ENCODE measurements around the gene CPSF3. TPM values are rescaled to one million over a fixed set of nuclear protein-coding genes. Genes with fewer than 3 reads are reported as not detected.

Gene CPSF3
- total and polyA plus RNA-seq, 2 of the 13 experiments (the other 11 are each of a cell fraction or from before 2014, with no cell fraction given), result 19.8 to 93.0 TPM

DNA sequence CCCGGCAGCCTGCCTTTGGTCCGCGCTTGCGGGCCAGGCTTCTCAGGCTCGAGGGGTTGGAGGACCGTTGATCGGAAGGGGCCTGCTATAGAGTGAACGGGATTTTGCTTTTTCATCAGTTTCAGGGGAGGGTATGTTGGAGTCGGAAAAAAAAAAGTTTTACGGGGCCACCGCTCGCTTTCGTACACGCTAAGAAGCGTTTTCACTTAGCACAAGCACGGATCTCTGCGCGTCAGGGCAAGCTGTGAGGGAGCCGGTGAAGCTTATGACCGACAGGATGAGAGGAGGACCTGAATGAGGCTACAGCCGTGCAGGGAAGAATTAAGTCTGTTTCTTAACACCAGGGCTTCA, 443 bp downstream of the CPSF3 start (continued):
- TF ChIP-seq, protein P1, sequence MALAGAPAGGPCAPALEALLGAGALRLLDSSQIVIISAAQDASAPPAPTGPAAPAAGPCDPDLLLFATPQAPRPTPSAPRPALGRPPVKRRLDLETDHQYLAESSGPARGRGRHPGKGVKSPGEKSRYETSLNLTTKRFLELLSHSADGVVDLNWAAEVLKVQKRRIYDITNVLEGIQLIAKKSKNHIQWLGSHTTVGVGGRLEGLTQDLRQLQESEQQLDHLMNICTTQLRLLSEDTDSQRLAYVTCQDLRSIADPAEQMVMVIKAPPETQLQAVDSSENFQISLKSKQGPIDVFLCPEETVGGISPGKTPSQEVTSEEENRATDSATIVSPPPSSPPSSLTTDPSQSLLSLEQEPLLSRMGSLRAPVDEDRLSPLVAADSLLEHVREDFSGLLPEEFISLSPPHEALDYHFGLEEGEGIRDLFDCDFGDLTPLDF (CRISPR knock-in tag; IDR thresholded peaks at IDR 0.05), result no peak
- no peak for TF ChIP-seq YY1 (IDR thresholded peaks at IDR 0.05; ENCODE audit: insufficient read depth, insufficient replicate concordance, low read depth, low read length)
- TF ChIP-seq NFKB2 (CRISPR knock-in tag; IDR thresholded peaks at IDR 0.05; ENCODE audit: borderline replicate concordance), result no peak
- TF ChIP-seq, protein P2, sequence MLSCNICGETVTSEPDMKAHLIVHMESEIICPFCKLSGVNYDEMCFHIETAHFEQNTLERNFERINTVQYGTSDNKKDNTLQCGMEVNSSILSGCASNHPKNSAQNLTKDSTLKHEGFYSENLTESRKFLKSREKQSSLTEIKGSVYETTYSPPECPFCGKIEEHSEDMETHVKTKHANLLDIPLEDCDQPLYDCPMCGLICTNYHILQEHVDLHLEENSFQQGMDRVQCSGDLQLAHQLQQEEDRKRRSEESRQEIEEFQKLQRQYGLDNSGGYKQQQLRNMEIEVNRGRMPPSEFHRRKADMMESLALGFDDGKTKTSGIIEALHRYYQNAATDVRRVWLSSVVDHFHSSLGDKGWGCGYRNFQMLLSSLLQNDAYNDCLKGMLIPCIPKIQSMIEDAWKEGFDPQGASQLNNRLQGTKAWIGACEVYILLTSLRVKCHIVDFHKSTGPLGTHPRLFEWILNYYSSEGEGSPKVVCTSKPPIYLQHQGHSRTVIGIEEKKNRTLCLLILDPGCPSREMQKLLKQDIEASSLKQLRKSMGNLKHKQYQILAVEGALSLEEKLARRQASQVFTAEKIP (CRISPR knock-in tag; IDR thresholded peaks at IDR 0.05; ENCODE audit: borderline replicate concordance), result no peak
- TF ChIP-seq, protein P3, sequence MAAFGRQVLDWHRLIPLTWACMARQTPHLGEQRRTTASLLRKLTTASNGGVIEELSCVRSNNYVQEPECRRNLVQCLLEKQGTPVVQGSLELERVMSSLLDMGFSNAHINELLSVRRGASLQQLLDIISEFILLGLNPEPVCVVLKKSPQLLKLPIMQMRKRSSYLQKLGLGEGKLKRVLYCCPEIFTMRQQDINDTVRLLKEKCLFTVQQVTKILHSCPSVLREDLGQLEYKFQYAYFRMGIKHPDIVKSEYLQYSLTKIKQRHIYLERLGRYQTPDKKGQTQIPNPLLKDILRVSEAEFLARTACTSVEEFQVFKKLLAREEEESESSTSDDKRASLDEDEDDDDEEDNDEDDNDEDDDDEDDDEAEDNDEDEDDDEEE (CRISPR knock-in tag; IDR thresholded peaks at IDR 0.05), result peak; percentile 43; the same call in 1 of the 2 replicates
- TF ChIP-seq ZNF33A (CRISPR knock-in tag; IDR thresholded peaks at IDR 0.05; ENCODE audit: borderline replicate concordance), result no peak
- TF ChIP-seq, protein P4, sequence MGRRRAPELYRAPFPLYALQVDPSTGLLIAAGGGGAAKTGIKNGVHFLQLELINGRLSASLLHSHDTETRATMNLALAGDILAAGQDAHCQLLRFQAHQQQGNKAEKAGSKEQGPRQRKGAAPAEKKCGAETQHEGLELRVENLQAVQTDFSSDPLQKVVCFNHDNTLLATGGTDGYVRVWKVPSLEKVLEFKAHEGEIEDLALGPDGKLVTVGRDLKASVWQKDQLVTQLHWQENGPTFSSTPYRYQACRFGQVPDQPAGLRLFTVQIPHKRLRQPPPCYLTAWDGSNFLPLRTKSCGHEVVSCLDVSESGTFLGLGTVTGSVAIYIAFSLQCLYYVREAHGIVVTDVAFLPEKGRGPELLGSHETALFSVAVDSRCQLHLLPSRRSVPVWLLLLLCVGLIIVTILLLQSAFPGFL (CRISPR knock-in tag; IDR thresholded peaks at IDR 0.05), result no peak
- no peak for TF ChIP-seq ZNF589 (CRISPR knock-in tag; conservative IDR thresholded peaks at IDR 0.05)
- TF ChIP-seq, protein P5, sequence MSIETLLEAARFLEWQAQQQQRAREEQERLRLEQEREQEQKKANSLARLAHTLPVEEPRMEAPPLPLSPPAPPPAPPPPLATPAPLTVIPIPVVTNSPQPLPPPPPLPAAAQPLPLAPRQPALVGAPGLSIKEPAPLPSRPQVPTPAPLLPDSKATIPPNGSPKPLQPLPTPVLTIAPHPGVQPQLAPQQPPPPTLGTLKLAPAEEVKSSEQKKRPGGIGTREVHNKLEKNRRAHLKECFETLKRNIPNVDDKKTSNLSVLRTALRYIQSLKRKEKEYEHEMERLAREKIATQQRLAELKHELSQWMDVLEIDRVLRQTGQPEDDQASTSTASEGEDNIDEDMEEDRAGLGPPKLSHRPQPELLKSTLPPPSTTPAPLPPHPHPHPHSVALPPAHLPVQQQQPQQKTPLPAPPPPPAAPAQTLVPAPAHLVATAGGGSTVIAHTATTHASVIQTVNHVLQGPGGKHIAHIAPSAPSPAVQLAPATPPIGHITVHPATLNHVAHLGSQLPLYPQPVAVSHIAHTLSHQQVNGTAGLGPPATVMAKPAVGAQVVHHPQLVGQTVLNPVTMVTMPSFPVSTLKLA (IDR thresholded peaks at IDR 0.05), result no peak
- TF ChIP-seq ZEB1 (IDR thresholded peaks at IDR 0.05; ENCODE audit: insufficient replicate concordance, low read depth), result no peak
- TF ChIP-seq IRX3 (CRISPR knock-in tag; IDR thresholded peaks at IDR 0.05; ENCODE audit: borderline replicate concordance, low read depth), result peak; percentile 14; the same call in 1 of the 2 replicates
- TF ChIP-seq ZNF775 (CRISPR knock-in tag; IDR thresholded peaks at IDR 0.05; ENCODE audit: borderline replicate concordance), result no peak
- no peak for TF ChIP-seq RARG (CRISPR knock-in tag; IDR thresholded peaks at IDR 0.05; ENCODE audit: low read depth)
- no peak for TF ChIP-seq HNF4A (CRISPR knock-in tag; IDR thresholded peaks at IDR 0.05)
- no peak for TF ChIP-seq POLR2AphosphoS5 (IDR thresholded peaks at IDR 0.05; ENCODE audit: low read depth, low read length)
- 0 out of 2 replicates have a peak, but pooled peaks have one; percentile 51 for TF ChIP-seq KMT2A (CRISPR knock-in tag; IDR thresholded peaks at IDR 0.05)
- TF ChIP-seq, protein P6, sequence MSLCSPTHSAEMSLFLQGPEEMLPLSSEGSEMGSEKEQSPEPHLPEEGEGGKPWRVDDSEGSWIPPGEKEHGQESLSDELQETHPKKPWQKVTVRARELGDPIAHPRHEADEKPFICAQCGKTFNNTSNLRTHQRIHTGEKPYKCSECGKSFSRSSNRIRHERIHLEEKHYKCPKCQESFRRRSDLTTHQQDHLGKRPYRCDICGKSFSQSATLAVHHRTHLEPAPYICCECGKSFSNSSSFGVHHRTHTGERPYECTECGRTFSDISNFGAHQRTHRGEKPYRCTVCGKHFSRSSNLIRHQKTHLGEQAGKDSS (CRISPR knock-in tag; IDR thresholded peaks at IDR 0.05; ENCODE audit: borderline replicate concordance, low read depth), result no peak
- TF ChIP-seq, protein P7, sequence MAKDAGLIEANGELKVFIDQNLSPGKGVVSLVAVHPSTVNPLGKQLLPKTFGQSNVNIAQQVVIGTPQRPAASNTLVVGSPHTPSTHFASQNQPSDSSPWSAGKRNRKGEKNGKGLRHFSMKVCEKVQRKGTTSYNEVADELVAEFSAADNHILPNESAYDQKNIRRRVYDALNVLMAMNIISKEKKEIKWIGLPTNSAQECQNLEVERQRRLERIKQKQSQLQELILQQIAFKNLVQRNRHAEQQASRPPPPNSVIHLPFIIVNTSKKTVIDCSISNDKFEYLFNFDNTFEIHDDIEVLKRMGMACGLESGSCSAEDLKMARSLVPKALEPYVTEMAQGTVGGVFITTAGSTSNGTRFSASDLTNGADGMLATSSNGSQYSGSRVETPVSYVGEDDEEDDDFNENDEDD (CRISPR knock-in tag; IDR thresholded peaks at IDR 0.05; ENCODE audit: borderline replicate concordance), result no peak
- TF ChIP-seq SOX6 (IDR thresholded peaks at IDR 0.05), result no peak
- TF ChIP-seq SOX6 (CRISPR knock-in tag; IDR thresholded peaks at IDR 0.05), result no peak
- TF ChIP-seq SALL2 (CRISPR knock-in tag; IDR thresholded peaks at IDR 0.05), result no peak
